ENCODE data around the gene NDUFS1. TPM values are rescaled to one million over a fixed set of nuclear protein-coding genes. Genes with fewer than 3 reads are reported as not detected.

The NDUFS1 gene
- total RNA-seq: 100 and 110 TPM in 2 replicates

DNA sequence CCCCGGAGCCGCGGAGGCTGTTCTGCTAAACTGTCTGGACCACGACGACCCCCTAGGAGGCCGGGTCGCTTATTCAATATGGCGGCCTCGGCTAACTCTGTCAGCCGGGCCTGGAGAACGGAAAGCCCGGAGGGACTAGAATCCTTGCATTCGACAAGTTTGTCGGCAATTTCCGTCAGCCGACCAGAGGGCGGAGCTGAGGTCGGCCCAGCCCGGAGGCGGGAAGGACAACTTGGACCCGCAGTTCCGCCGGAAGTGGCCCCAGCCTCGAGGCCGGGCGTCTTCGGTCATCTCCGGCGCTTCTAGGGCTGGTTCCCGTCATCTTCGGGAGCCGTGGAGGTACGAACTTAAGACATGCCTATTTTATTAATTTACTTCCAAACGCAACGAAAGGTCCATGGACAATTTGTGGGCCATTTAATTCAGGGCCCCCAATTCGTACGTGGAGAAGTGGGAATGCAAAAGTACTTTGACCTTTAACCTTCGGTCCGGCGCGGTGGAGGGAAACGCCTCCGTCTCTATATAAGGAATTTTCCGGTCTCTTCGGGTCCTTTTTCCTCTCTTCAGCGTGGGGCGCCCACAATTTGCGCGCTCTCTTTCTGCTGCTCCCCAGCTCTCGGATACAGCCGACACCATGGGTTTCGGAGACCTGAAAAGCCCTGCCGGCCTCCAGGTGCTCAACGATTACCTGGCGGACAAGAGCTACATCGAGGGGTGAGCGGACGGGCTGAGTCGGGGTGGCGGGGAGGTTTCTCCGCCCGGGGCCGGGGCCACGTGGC, at the start of gene NDUFS1, which contains the start of gene EEF1B2:
Gene NDUFS1, minus strand, starts transcription at position 99 of the 779 bp plus-strand sequence. CDS start 5,766 bp downstream, outside the sequence.
Gene EEF1B2, plus strand, starts transcription at position 550 of the 779 bp plus-strand sequence. Its CDS starts 85 bp downstream, at position 635.

DNA sequence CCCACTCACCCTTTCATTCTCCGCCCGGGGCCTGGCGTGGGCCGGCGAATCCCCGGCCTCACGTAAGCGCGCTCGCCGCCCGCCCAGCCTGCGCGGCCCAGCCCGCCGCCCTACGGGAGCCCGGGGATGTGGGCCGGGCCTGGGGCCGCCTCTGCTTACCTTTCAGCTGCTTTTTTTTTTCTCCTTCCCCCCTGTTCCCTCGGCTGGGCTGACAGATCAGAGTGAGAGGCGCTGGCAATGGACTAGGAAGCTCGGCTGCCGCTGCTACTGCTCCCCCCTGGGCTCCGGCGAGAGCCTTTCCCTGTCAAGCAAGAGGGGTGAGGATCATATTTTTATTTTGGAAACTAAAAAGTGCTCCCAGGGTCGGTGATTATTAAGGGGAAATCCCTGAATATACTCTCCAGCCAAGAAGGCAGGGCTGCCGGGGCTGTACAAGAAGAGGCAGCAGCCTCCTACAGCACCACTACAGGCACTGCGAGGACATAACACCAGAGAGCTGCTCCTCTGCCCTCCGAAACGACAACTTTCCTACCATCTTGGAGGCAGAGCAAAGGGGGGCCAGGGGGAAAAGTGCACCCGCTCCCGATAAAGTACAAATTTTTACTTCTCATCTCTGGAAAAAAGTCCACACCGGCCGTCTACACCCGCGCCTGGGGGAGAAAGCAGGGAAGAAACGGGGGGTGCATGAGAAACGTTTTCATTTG, 73.3 kb downstream of the NDUFS1 start, which contains the start of gene INO80D:
Gene INO80D, minus strand, starts transcription at position 433 of the 704 bp plus-strand sequence. CDS start 23,158 bp downstream, outside the sequence.

Small RNAs within 50 kb of the gene (small RNA-seq; reads per million reads assigned to genes)
- gene RF00134 (not detected), gene RF02271 (not detected), gene SNORA41 (not detected), gene SNORD51 (not detected)

Other genes starting within 250 kb of the NDUFS1 start
- 9.0 and 11.8 TPM in 2 replicates for gene INO80D, start 73.3 kb downstream of the NDUFS1 start, total RNA-seq
- 267 and 312 TPM in 2 replicates for gene EEF1B2, start 451 bp upstream of the NDUFS1 start, total RNA-seq
- gene ZDBF2, start 115.2 kb upstream of the NDUFS1 start, total RNA-seq: 6.3 and 11.7 TPM in 2 replicates

Data from hair follicle dermal papilla cell (primary cell).